DND-41 (cell line): ENCODE measurements around the gene HMCN2.
"Not testable (repeated sequence)": the region's sequence is repeated elsewhere in the genome, so short reads cannot be mapped to it uniquely, and the experiment has no call there.

ENCODE experiments used
- ATAC-seq: fragments of 200-7000 bp; cut with Tn5 transposase; 3 replicates; pipeline ENCODE4 v1.9.1; 2021; ENCODE audit warnings: low read depth; ENCODE audit not compliant: insufficient read depth
- DNase-seq: peaks from one replicate; pipeline ENCODE4 v3.0.0-alpha.2; 2020
- H2AFZ ChIP-seq: 2 replicates; pipeline ENCODE4 v1.6.0; 2012; ENCODE audit warnings: low read depth, low read length
- H3K27ac ChIP-seq: 2 replicates; pipeline ENCODE4 v1.5.1; 2012; ENCODE audit warnings: low read length, inconsistent platforms
- H3K27me3 ChIP-seq: fragments of 200-600 bp; sonication (generic); 2 replicates; pipeline ENCODE4 v1.6.0; 2012; ENCODE audit warnings: low read length, mild to moderate bottlenecking, inconsistent platforms; ENCODE audit not compliant: insufficient read depth, poor library complexity
- H3K36me3 ChIP-seq: 2 replicates; pipeline ENCODE4 v1.5.1; 2012; ENCODE audit warnings: low read length, inconsistent platforms; ENCODE audit not compliant: insufficient read depth
- H3K4me1 ChIP-seq: 2 replicates; pipeline ENCODE4 v1.5.1; 2012; ENCODE audit warnings: mild to moderate bottlenecking, low read length; ENCODE audit not compliant: insufficient read depth
- H3K4me2 ChIP-seq: 2 replicates; pipeline ENCODE4 v1.6.0; 2012; ENCODE audit warnings: mild to moderate bottlenecking, moderate library complexity, low read length, inconsistent platforms; ENCODE audit not compliant: insufficient read depth
- H3K4me3 ChIP-seq, 2 experiments: fragments of 200-600 bp in 1 of 2; shearing (Covaris generic) in 1 of 2; 2 replicates each; pipeline ENCODE4 v1.5.1; 2012 to 2016; ENCODE audit warnings: inconsistent platforms in 2 of 2, low read length in 2 of 2, mild to moderate bottlenecking in 2 of 2, low read depth in 1 of 2, moderate library complexity in 1 of 2
- H3K79me2 ChIP-seq: 2 replicates; pipeline ENCODE4 v1.6.0; 2012; ENCODE audit warnings: low read length, inconsistent platforms; ENCODE audit not compliant: insufficient read depth
- H3K9ac ChIP-seq: 2 replicates; pipeline ENCODE4 v1.6.0; 2012; ENCODE audit warnings: low read depth, mild to moderate bottlenecking, inconsistent platforms, low read length, moderate library complexity
- H3K9me3 ChIP-seq: 2 replicates; pipeline ENCODE4 v1.5.1; 2012; ENCODE audit warnings: low read length, moderate library complexity, mild to moderate bottlenecking, inconsistent platforms; ENCODE audit not compliant: insufficient read depth, severe bottlenecking
- H4K20me1 ChIP-seq: 2 replicates; pipeline ENCODE4 v1.6.0; 2012; ENCODE audit warnings: low read length; ENCODE audit not compliant: insufficient read depth
- EZH2 ChIP-seq: IDR thresholded peaks from 3 replicates; pipeline ENCODE4 v1.6.1; 2012; ENCODE audit warnings: borderline replicate concordance, low read depth, mild to moderate bottlenecking, moderate library complexity, low read length, inconsistent platforms; ENCODE audit not compliant: severe bottlenecking
- TF ChIP-seq, protein P1 (sequence below): IDR thresholded peaks from 2 replicates; pipeline ENCODE4 v1.5.1; 2012; ENCODE audit warnings: borderline replicate concordance, low read length, moderate library complexity, mild to moderate bottlenecking; ENCODE audit not compliant: poor library complexity, severe bottlenecking; ENCODE audit errors: extremely low read depth

Gene HMCN2

GRCh38 chr9:130399768-130400167 lies 134.2 kb downstream of the HMCN2 start:
- ATAC-seq: no peak
- H4K20me1 ChIP-seq: no peaks in the 10 kb centered on the region
- H3K36me3 ChIP-seq: no peaks in the 10 kb centered on the region
- H2AFZ ChIP-seq: no peak overlapping the region
- no peaks in the 10 kb centered on the region for H3K27me3 ChIP-seq
- H3K9me3 ChIP-seq: no peaks in the 10 kb centered on the region
- TF ChIP-seq, protein P1, sequence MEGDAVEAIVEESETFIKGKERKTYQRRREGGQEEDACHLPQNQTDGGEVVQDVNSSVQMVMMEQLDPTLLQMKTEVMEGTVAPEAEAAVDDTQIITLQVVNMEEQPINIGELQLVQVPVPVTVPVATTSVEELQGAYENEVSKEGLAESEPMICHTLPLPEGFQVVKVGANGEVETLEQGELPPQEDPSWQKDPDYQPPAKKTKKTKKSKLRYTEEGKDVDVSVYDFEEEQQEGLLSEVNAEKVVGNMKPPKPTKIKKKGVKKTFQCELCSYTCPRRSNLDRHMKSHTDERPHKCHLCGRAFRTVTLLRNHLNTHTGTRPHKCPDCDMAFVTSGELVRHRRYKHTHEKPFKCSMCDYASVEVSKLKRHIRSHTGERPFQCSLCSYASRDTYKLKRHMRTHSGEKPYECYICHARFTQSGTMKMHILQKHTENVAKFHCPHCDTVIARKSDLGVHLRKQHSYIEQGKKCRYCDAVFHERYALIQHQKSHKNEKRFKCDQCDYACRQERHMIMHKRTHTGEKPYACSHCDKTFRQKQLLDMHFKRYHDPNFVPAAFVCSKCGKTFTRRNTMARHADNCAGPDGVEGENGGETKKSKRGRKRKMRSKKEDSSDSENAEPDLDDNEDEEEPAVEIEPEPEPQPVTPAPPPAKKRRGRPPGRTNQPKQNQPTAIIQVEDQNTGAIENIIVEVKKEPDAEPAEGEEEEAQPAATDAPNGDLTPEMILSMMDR: no peak
- no peak for TF ChIP-seq EZH2
- H3K79me2 ChIP-seq: no peaks in the 10 kb centered on the region
- no peak overlapping the region for H3K4me2 ChIP-seq
- no peak overlapping the region for H3K9ac ChIP-seq
- no peak for DNase-seq
- H3K4me3 ChIP-seq: no peak overlapping the region
- H3K4me1 ChIP-seq: no peaks in the 10 kb centered on the region
- no peak overlapping the region for H3K27ac ChIP-seq

DNA sequence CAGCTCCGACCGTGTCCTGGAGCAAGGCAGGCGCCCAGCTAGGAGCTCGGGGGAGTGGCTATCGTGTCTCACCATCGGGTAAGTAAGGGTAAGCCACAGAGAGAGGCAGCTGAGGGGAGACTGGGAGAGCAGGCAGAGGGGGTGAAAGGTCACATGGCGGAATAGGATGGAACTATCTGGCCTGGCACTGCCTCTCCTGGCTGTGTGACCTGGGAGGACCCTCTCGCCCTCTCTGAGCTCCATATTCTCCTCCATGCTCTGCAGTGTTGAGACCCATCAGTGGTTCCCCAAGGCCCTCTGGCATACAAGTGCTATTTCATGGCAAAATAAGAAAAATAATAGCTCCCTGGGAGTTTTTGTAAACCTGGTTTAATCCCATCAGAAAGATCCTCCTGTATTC lies 135.3 kb downstream of the HMCN2 start:
- no peak for ATAC-seq
- no peak overlapping the region for H3K4me3 ChIP-seq
- H3K27ac ChIP-seq: no peak overlapping the region
- no peak for TF ChIP-seq EZH2
- TF ChIP-seq, protein P1: no peak
- no peaks in the 10 kb centered on the region for H3K36me3 ChIP-seq
- H3K4me2 ChIP-seq: no peak overlapping the region
- H3K4me1 ChIP-seq: no peaks in the 10 kb centered on the region
- H2AFZ ChIP-seq: no peak overlapping the region
- no peaks in the 10 kb centered on the region for H3K27me3 ChIP-seq
- no peak for DNase-seq
- H3K9ac ChIP-seq: no peak overlapping the region
- no peaks in the 10 kb centered on the region for H3K9me3 ChIP-seq
- H3K79me2 ChIP-seq: no peaks in the 10 kb centered on the region
- no peaks in the 10 kb centered on the region for H4K20me1 ChIP-seq

DNA sequence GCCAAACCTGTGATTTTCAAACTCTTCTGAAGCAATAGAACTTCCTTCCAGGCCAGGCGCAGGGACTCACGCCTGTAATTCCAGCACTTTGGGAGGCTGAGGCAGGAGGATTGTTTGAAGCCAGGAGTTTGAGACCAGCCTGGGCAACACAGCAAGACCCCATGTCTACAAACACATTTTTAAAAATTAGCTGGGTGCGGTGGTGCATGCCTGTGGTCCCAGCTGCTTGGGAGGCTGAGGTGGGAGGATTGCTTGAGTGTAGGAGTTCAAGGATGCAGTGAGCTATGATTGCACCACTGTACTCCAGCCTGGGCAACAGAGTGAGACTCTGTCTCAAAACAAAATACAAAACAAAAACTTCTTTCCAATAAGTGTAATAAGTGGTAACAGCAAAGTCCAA lies 136.2 kb downstream of the HMCN2 start:
- H3K9me3 ChIP-seq, H3K36me3 ChIP-seq, H4K20me1 ChIP-seq, H3K4me3 ChIP-seq, H3K79me2 ChIP-seq, ATAC-seq, H3K27ac ChIP-seq, DNase-seq, H3K9ac ChIP-seq, H3K4me2 ChIP-seq, H2AFZ ChIP-seq, H3K4me1 ChIP-seq, H3K27me3 ChIP-seq: not testable (repeated sequence)

GRCh38 chr9:130402243-130402642 lies 136.7 kb downstream of the HMCN2 start:
- no peak for TF ChIP-seq EZH2
- TF ChIP-seq, protein P1: no peak
- DNase-seq (no peak), ATAC-seq (no peak)
- H3K9ac ChIP-seq: no peak overlapping the region
- H4K20me1 ChIP-seq: no peaks in the 10 kb centered on the region
- H3K79me2 ChIP-seq: no peaks in the 10 kb centered on the region
- no peaks in the 10 kb centered on the region for H3K4me1 ChIP-seq
- H3K36me3 ChIP-seq: no peaks in the 10 kb centered on the region
- H3K27ac ChIP-seq: no peak overlapping the region
- H3K4me3 ChIP-seq: no peak overlapping the region
- no peak overlapping the region for H2AFZ ChIP-seq
- no peaks in the 10 kb centered on the region for H3K27me3 ChIP-seq
- H3K4me2 ChIP-seq: no peak overlapping the region
- no peaks in the 10 kb centered on the region for H3K9me3 ChIP-seq
